Peyer's patch (tissue), 4 donors: ENCODE data around the gene CACNA2D2. TPM values are rescaled to one million over a fixed set of nuclear protein-coding genes. Genes with fewer than 3 reads are reported as not detected.

Source experiments
- DNase-seq, 3 donors: peaks; one replicate each; pipeline ENCODE4 v3.0.0-alpha.2; 2017 to 2019
- H3K27ac ChIP-seq, 4 donors: fragments of 200-600 bp; sonication (generic); one replicate each; pipeline ENCODE4 v1.5.1; 2016 to 2019
- H3K27me3 ChIP-seq, 2 donors: fragments of 200-600 bp; sonication (generic); one replicate each; pipeline ENCODE4 v1.5.1; 2019
- H3K36me3 ChIP-seq, 3 donors: fragments of 200-600 bp; sonication (generic); one replicate each; pipeline ENCODE4 v1.5.1; 2016 to 2019
- H3K4me1 ChIP-seq, 4 donors: fragments of 200-600 bp; sonication (generic); one replicate each; pipeline ENCODE4 v1.5.1; 2016 to 2019
- H3K4me3 ChIP-seq, 4 donors: fragments of 200-600 bp; sonication (generic); 1 replicate in 3 of 4; 2 replicates in 1 of 4; pipeline ENCODE4 v1.5.1; 2016 to 2019; ENCODE audit warnings: mild to moderate bottlenecking in 1 of 4
- H3K9me3 ChIP-seq, 4 donors: fragments of 200-600 bp; sonication (generic); one replicate each; pipeline ENCODE4 v1.5.1; 2016 to 2019; ENCODE audit warnings: mild to moderate bottlenecking in 1 of 4
- CTCF ChIP-seq, 6 experiments: fragments of 450-650 bp in 4 of 6; fragments of 200-600 bp in 2 of 6; sonication (generic) in 1 of 6; IDR thresholded peaks; one replicate each; pipeline ENCODE4 v1.5.1; 2017 to 2019; ENCODE audit warnings: antibody characterized with exemption in 6 of 6, mild to moderate bottlenecking in 3 of 6, moderate library complexity in 1 of 6
- POLR2A ChIP-seq, 2 donors: fragments of 450-650 bp; IDR thresholded peaks; one replicate each; pipeline ENCODE4 v1.5.1; 2017; ENCODE audit warnings: antibody characterized with exemption in 2 of 2, mild to moderate bottlenecking in 2 of 2, moderate library complexity in 2 of 2
- total RNA-seq, 4 donors: library from RNA; depleted of rRNA; stranded (reverse); fragments of >200 nt; gene quantifications; one replicate each; pipeline ENCODE4 v1.1.0, GENCODE V29; 2016

Gene CACNA2D2
- total RNA-seq, 4 donors from 2014 or later = 0.88 to 5.8 (median 1.2) TPM

DNA sequence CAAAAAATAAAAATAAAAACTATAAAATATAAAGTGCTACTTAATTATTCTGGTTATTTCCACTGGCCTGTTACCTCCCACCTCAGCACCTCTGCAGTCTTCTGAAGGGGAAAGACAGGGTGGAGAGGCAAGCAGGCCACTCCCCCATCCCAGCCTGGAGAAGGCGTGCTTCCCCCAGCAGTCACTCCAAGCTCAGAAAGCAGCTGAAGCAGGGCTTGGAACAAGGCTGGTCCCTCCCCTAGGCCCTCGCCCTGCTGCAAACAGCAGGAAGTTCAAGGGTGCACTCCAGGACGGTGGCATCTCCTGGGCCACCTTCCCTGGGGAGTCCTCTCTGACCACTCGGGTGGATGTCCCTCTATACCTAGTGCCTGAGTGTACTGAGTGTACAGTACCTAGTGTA lies 21.4 kb downstream of the CACNA2D2 start:
- DNase-seq = no peak
- H3K4me1 ChIP-seq = no peaks in the 10 kb centered on the region
- no peaks in the 10 kb centered on the region for H3K9me3 ChIP-seq
- no peaks in the 10 kb centered on the region for H3K36me3 ChIP-seq
- no peak overlapping the region for H3K27ac ChIP-seq
- H3K27me3 ChIP-seq = no peaks in the 10 kb centered on the region
- no peak overlapping the region for H3K4me3 ChIP-seq
- no peak for TF ChIP-seq CTCF (IDR thresholded peaks at IDR 0.05)
- TF ChIP-seq POLR2A (IDR thresholded peaks at IDR 0.05) = no peak

GRCh38 chr3:50480471-50480870 lies 23.0 kb downstream of the CACNA2D2 start:
- Histone ChIP-seq H3K36me3 (no peaks in the 10 kb centered on the region), H3K9me3 (no peaks in the 10 kb centered on the region), H3K27me3 (no peaks in the 10 kb centered on the region), H3K4me3 (no peak overlapping the region), H3K27ac (no peak overlapping the region), H3K4me1 (no peaks in the 10 kb centered on the region)
- no peak for DNase-seq
- TF ChIP-seq CTCF (IDR thresholded peaks at IDR 0.05) (no peak), POLR2A (IDR thresholded peaks at IDR 0.05) (no peak)

GRCh38 chr3:50479523-50479922 lies 23.9 kb downstream of the CACNA2D2 start:
- Histone ChIP-seq H3K36me3 (no peaks in the 10 kb centered on the region), H3K9me3 (no peaks in the 10 kb centered on the region), H3K27me3 (no peaks in the 10 kb centered on the region), H3K27ac (no peak overlapping the region), H3K4me3 (no peak overlapping the region), H3K4me1 (no peaks in the 10 kb centered on the region)
- TF ChIP-seq POLR2A (IDR thresholded peaks at IDR 0.05) (no peak), CTCF (IDR thresholded peaks at IDR 0.05) (no peak)
- no peak for DNase-seq

- Histone ChIP-seq H3K4me1 (no peaks in the 10 kb centered on the region), H3K9me3 (no peaks in the 10 kb centered on the region), H3K4me3 (no peak overlapping the region), H3K27me3 (no peaks in the 10 kb centered on the region), H3K27ac (no peak overlapping the region), H3K36me3 (no peaks in the 10 kb centered on the region)
- TF ChIP-seq CTCF (IDR thresholded peaks at IDR 0.05) = no peak
- no peak for TF ChIP-seq POLR2A (IDR thresholded peaks at IDR 0.05)
- no peak for DNase-seq
These were observed 24.7 kb downstream of the CACNA2D2 start for GRCh38 chr3:50478671-50479260.

DNA sequence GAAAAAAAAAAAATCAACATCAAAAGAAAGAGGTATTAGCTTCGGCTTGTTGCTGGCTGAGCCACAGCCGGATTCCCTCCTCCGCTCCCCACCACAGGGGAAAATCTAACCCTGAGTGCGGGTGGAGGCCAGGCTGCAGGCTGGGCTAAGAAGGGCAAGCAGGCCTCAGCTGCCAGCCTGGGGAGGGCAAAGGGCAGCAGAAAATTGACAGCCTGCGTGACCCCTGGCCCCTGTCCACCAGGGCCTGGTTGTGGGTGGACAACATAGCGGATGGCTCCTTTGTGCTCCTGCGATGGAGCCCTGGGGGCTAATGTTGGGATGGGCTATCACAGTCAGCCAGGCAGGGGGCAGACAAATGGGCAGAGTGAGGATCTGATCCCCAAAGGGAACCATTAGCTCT lies 25.4 kb downstream of the CACNA2D2 start:
- H3K27me3 ChIP-seq = no peaks in the 10 kb centered on the region
- no peaks in the 10 kb centered on the region for H3K4me1 ChIP-seq
- TF ChIP-seq CTCF (IDR thresholded peaks at IDR 0.05) (no peak), POLR2A (IDR thresholded peaks at IDR 0.05) (no peak)
- H3K36me3 ChIP-seq = no peaks in the 10 kb centered on the region
- H3K9me3 ChIP-seq = no peaks in the 10 kb centered on the region
- no peak for DNase-seq
- no peak overlapping the region for H3K27ac ChIP-seq
- no peak overlapping the region for H3K4me3 ChIP-seq

- H3K27me3 ChIP-seq = no peaks in the 10 kb centered on the region
- no peak for DNase-seq
- no peaks in the 10 kb centered on the region for H3K36me3 ChIP-seq
- no peaks in the 10 kb centered on the region for H3K4me1 ChIP-seq
- no peak for TF ChIP-seq CTCF (IDR thresholded peaks at IDR 0.05)
- no peak for TF ChIP-seq POLR2A (IDR thresholded peaks at IDR 0.05)
- no peak overlapping the region for H3K27ac ChIP-seq
- no peaks in the 10 kb centered on the region for H3K9me3 ChIP-seq
- H3K4me3 ChIP-seq = no peak overlapping the region
These were observed 28.1 kb downstream of the CACNA2D2 start for GRCh38 chr3:50475348-50475747.
